ENCODE measurements around the gene CENPM. TPM values are rescaled to one million over a fixed set of nuclear protein-coding genes. Genes with fewer than 3 reads are reported as not detected.

CENPM gene
- total and polyA plus RNA-seq, 2 donors (not counting 1 experiment from before 2014, with no cell fraction given) = 5.9 to 11.6 TPM

DNA sequence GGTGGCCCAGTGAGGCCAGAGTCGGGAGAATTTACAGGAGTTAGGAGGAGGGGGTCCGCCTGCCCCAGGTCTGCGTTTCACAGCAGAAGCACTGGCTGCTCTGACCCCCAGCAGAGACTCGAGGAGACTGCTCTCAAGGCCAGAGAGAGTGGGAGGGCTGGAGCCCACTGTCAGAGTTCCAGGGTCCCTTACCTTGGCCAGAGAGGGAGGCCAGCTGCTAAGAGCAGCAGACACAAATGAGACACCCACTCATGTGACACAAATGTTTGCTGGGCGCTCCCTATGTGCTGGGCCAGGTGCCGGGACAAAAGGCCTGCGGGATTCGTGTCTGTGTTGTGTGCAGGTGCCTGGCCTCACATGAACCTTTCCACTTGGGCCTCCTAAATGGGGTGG is 17.5 kb downstream of the CENPM start:
- no peak overlapping the region for H3K4me3 ChIP-seq (replicated peaks in 1 of 4; ENCODE audit: control extremely low read depth in 1 of 4, insufficient read depth in 1 of 4, low read depth in 3 of 4, low read length in 4 of 4)
- no peaks in the 10 kb centered on the region for H3K9me3 ChIP-seq (ENCODE audit: control insufficient read depth, insufficient read depth, low read depth, low read length)
- no peaks in the 10 kb centered on the region for H4K20me1 ChIP-seq (ENCODE audit: control insufficient read depth, extremely low read depth, insufficient read depth, low read length)
- no peak overlapping the region for H2AFZ ChIP-seq (ENCODE audit: low read length)
- peaks cover 6% of the 10 kb centered on the region for H3K27me3 ChIP-seq (ENCODE audit: control insufficient read depth, insufficient read depth, low read length)
- no peak overlapping the region for H3K9ac ChIP-seq (ENCODE audit: insufficient read depth, low read length)
- no peak for DNase-seq (ENCODE audit: low read depth in 2 of 2)
- H3K36me3 ChIP-seq (ENCODE audit: control insufficient read depth, insufficient read depth, low read length) = no peaks in the 10 kb centered on the region
- H3K27ac ChIP-seq (ENCODE audit: insufficient read depth, low read length) = no peak overlapping the region
- H3K4me2 ChIP-seq (ENCODE audit: extremely low read depth, insufficient read depth, low read length) = no peak overlapping the region
- H3K79me2 ChIP-seq (ENCODE audit: control insufficient read depth, insufficient read depth, low read length) = no peaks in the 10 kb centered on the region
- H3K4me1 ChIP-seq (ENCODE audit: control insufficient read depth, extremely low read depth, insufficient read depth, low read length) = peaks cover 2% of the 10 kb centered on the region
- TF ChIP-seq EZH2 (IDR thresholded peaks at IDR 0.05; ENCODE audit: low read length, missing control alignments) (no peak), CTCF (conservative IDR thresholded peaks at IDR 0.05 in 1 of 2, IDR thresholded peaks at IDR 0.05 in 1 of 2; ENCODE audit: low read depth in 1 of 2, low read length in 2 of 2) (no peak)

GRCh38 chr22:41928593-41929417 is 18.1 kb downstream of the CENPM start:
- H4K20me1 ChIP-seq (ENCODE audit: control insufficient read depth, extremely low read depth, insufficient read depth, low read length) = no peaks in the 10 kb centered on the region
- H3K27ac ChIP-seq (ENCODE audit: insufficient read depth, low read length) = no peak overlapping the region
- no peaks in the 10 kb centered on the region for H3K79me2 ChIP-seq (ENCODE audit: control insufficient read depth, insufficient read depth, low read length)
- H3K9me3 ChIP-seq (ENCODE audit: control insufficient read depth, insufficient read depth, low read depth, low read length) = no peaks in the 10 kb centered on the region
- no peak for DNase-seq (ENCODE audit: low read depth in 2 of 2)
- H3K36me3 ChIP-seq (ENCODE audit: control insufficient read depth, insufficient read depth, low read length) = no peaks in the 10 kb centered on the region
- no peak overlapping the region for H3K4me3 ChIP-seq (replicated peaks in 1 of 4; ENCODE audit: control extremely low read depth in 1 of 4, insufficient read depth in 1 of 4, low read depth in 3 of 4, low read length in 4 of 4)
- H3K4me2 ChIP-seq (ENCODE audit: extremely low read depth, insufficient read depth, low read length) = no peak overlapping the region
- no peak overlapping the region for H3K9ac ChIP-seq (ENCODE audit: insufficient read depth, low read length)
- H2AFZ ChIP-seq (ENCODE audit: low read length) = no peak overlapping the region
- peaks cover 2% of the 10 kb centered on the region for H3K4me1 ChIP-seq (ENCODE audit: control insufficient read depth, extremely low read depth, insufficient read depth, low read length)
- H3K27me3 ChIP-seq (ENCODE audit: control insufficient read depth, insufficient read depth, low read length) = peaks cover 6% of the 10 kb centered on the region
- no peak for TF ChIP-seq CTCF (conservative IDR thresholded peaks at IDR 0.05 in 1 of 2, IDR thresholded peaks at IDR 0.05 in 1 of 2; ENCODE audit: low read depth in 1 of 2, low read length in 2 of 2)
- no peak for TF ChIP-seq EZH2 (IDR thresholded peaks at IDR 0.05; ENCODE audit: low read length, missing control alignments)

- Histone ChIP-seq H3K36me3 (ENCODE audit: control insufficient read depth, insufficient read depth, low read length) (no peaks in the 10 kb centered on the region), H3K27ac (ENCODE audit: insufficient read depth, low read length) (no peak overlapping the region), H3K79me2 (ENCODE audit: control insufficient read depth, insufficient read depth, low read length) (no peaks in the 10 kb centered on the region), H4K20me1 (ENCODE audit: control insufficient read depth, extremely low read depth, insufficient read depth, low read length) (no peaks in the 10 kb centered on the region), H3K27me3 (ENCODE audit: control insufficient read depth, insufficient read depth, low read length) (peaks cover 6% of the 10 kb centered on the region), H3K4me1 (ENCODE audit: control insufficient read depth, extremely low read depth, insufficient read depth, low read length) (peaks cover 2% of the 10 kb centered on the region), H3K4me3 (replicated peaks in 1 of 4; ENCODE audit: control extremely low read depth in 1 of 4, insufficient read depth in 1 of 4, low read depth in 3 of 4, low read length in 4 of 4) (no peak overlapping the region), H3K4me2 (ENCODE audit: extremely low read depth, insufficient read depth, low read length) (no peak overlapping the region), H3K9me3 (ENCODE audit: control insufficient read depth, insufficient read depth, low read depth, low read length) (no peaks in the 10 kb centered on the region), H3K9ac (ENCODE audit: insufficient read depth, low read length) (no peak overlapping the region), H2AFZ (ENCODE audit: low read length) (no peak overlapping the region)
- DNase-seq (ENCODE audit: low read depth in 2 of 2) = no peak
- TF ChIP-seq EZH2 (IDR thresholded peaks at IDR 0.05; ENCODE audit: low read length, missing control alignments) (no peak), CTCF (conservative IDR thresholded peaks at IDR 0.05 in 1 of 2, IDR thresholded peaks at IDR 0.05 in 1 of 2; ENCODE audit: low read depth in 1 of 2, low read length in 2 of 2) (no peak)
Observed at GRCh38 chr22:41927813-41928212, 19.1 kb downstream of the CENPM start.
